ENCODE data around the gene TGM4.

TGM4 gene

DNA sequence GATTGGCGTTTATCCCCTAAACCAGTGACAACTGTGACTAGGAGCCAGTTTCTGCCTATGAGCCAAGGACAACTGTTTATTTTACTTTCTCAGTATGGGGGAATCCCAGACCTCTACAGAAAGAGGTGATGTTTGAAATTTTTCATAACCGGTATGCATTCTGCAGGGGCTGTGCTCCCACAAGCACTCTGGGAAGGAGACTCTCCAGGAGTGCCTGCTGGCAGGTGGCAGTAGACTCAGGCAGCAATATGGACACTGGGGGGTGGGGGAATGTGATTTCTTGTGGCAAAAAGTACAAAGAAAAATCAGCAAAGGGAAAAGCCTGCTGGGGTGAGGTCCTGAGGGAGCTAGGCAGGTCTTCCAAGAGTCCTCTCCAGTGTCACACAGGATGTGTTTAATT lies 5.9 kb downstream of the TGM4 start:
- no peak for DNase-seq (ENCODE audit: low read depth in 3 of 3)

DNA sequence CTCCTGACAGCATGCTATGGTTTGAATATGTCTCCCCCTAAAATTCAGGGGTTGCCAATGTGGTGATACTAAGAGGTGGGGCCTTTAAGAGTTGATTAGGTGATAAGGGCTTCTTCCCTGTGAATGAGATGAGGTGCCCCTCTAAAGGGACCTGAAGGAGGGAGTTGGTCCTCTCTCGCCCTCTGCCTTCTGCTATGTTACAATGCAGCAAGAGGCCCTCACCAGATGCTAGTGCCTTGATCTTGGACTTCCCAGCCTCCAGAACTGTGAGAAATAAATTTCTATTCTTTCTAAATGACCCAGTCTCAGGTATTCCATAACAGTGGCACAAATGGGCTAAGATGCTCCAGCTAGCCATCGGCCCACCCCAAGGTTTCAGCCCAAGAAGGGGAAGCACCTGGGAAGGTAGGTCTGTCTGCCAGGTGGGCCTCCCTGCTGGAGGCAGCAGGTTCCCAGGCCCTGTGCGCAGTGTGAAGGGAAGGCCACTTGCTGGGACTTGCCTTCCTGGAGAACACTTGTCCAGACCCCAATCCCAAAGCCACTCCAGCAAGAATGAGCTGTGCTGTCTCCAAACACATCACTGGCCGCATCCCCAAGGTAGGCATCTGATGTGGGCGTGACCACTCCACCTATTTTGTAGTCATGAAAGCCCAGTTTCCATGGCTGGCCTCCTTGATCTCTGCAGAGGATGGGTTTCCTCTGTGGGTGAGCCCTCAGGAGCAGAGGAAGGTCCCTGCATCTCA lies 9.0 kb downstream of the TGM4 start:
- no peak for DNase-seq (ENCODE audit: low read depth in 3 of 3)

DNA sequence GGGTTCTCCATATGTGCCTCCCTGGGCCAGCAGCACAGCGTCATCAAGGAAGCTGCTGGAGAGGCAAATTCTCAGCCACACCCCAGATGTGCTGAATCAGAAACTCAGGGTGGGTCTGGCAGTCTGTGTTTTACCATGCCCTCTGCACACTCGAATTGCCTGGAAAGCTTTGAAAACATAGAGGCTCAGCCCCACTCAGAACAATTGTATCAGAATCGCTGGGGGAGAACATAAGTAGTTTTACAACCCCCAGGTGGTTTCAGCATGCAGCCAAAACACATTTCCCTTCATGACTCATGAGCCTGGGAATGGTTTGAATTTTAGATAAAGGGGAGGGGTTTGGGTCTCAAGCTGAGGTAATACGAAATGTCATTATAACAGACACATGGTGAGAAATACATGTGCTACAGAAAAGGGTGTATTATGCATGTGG lies 9.6 kb downstream of the TGM4 start:
- no peak for DNase-seq (ENCODE audit: low read depth in 3 of 3)

DNA sequence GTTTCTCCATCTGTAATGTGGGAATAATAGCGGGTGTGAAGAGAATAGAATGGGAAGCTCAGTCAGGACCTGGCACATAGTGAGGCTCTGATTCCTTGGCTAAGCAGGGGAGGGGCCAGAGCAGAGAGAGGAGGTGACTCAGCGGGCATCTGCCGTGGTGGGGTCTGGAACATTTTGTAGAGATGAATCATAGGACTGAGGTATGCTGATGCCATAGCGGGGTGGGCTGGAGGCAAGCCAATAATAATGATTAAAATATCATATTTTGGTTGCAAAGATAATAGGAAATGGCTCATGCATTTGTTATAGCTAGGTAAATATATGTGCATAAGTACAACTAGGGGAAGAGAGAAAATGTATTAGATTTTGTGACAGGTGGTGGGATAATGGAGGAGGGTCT lies 11.2 kb downstream of the TGM4 start:
- no peak for DNase-seq (ENCODE audit: low read depth in 3 of 3)

DNA sequence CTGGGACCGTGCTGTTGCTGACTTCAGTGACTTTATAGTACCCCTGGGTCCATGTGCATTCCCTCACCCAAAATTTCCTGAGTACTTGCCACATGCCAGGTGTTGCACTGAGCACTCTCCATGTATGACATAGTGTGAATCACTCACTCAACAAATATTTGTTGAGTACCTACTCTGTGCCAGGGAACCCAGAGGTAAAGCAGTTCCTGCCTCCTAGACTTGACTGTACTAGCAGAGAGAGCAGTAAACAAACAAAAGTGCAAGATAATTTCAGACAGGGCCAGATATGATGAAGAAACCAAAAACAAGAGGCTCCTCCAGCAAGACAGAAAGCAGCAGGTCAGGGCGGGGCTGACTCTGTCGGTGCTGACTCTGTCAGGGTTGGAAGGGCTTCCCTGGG lies 12.2 kb downstream of the TGM4 start:
- DNase-seq (ENCODE audit: low read depth in 3 of 3) = no peak

DNA sequence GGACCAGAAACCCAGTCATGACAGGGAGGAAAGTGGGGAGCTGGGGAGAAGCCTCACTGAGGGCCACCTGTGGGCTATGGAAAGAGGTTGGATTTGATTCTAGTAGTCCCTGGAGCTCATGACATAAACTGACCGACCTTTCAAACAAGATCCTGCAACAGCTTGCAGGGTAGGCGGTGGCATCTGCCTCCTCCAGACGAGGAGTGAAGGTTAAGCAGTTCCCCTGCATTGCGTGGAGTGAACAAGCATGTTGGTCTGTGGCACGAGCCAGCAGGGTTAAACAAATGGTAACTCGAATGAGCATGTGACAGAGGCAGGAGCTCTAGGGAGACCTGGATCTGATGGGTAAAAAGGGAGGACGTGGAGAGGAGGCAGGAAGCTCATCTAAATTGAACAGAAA lies 12.7 kb downstream of the TGM4 start:
- DNase-seq (ENCODE audit: low read depth in 3 of 3) = no peak

DNA sequence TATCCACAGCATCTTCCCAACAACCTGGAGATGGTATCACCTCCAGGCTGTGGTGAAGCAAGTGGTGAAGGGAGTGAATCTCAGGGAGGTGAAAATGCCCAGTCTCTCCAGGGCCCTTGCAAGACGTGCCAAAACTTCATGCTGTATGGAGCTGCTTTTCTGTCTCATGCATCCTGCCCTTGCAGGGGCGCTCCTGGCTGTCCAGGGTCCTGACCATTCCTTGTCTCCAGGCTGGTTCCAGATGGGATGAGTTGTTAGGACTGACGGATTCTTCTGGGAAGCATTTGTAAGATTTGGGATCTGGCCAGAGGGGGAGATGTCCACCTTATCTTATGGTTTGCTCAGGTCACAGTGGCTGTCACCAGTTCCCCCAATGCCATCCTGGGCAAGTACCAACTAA lies 15.8 kb downstream of the TGM4 start:
- DNase-seq (ENCODE audit: low read depth in 3 of 3) = no peak

DNA sequence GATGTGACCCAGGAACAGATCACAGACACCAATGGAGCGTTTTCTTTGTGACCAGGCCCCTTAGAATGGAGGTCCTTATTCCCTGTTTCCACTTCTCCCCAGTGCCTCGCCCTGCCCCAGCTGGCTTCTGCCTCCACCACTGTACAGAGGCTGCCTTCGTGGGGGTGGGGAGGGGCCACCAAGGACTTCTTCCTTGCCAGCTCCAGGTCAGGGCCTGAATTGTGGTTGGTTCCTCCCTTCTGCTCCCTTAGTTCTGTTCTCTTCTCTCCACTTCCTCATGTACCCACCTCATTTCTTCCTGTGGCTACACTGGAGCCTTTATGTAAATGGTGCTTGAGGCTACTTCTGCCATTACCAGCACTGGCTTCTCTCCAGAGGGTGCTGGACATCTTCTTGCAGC lies 16.4 kb downstream of the TGM4 start:
- no peak for DNase-seq (ENCODE audit: low read depth in 3 of 3)

DNA sequence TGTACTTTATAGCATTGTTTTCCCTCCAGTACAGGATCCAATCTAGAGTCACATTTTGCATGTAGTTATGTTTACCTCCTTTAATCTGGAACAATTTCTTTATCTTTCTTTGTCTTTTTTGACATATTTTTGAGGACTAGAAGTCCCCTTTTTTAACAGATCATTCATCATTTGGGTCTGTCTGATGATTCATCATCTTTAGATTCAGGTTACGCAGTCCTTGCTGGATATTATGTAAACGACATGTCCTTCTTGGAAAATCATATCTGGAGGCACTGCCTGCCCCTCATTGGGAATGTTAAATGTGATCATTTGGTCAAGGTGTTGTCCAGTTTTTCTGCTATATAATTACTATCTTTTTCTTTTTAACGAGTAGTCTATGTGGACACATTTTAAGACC lies 18.3 kb downstream of the TGM4 start:
- DNase-seq (ENCODE audit: low read depth in 3 of 3) = no peak

DNA sequence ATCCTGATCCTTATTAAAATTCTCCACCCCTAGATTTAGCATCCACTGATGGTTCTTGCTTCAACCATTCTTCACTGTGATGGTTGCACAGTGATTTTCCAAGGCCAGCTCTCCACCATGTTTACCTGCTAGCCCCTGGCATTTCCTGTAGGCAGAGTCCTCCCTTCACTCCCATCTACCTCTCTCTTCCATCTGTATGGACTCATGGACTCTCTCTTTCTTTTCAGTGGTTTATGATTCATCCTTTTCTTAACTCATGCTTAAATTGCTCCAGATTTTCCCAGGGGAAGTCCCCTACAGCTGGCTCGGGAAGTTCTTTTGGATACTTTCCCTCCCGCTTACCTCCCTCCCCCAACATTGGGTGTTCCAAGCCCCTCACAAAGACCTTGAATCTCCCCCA lies 18.7 kb downstream of the TGM4 start:
- DNase-seq (ENCODE audit: low read depth in 3 of 3) = no peak

DNA sequence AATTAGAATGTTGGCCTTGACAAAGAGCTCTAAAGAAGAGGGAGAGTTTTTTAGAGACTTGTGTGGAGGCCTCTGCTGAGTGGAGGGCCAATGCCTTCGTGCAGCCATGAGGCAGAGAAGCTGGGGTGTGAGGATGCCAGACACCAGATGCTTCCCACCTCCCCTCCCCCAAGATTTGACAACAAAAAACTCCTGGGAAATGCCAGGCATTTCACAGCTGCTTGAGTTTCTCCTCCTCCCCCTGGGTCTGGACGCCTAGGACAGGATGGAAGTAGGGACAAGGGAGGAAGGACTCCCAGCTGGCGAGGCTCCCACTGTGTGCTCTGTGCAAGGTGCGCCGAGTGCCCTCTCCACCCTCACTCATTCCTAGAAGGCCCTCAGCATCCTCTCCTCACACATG lies 20.1 kb downstream of the TGM4 start:
- no peak for DNase-seq (ENCODE audit: low read depth in 3 of 3)

DNA sequence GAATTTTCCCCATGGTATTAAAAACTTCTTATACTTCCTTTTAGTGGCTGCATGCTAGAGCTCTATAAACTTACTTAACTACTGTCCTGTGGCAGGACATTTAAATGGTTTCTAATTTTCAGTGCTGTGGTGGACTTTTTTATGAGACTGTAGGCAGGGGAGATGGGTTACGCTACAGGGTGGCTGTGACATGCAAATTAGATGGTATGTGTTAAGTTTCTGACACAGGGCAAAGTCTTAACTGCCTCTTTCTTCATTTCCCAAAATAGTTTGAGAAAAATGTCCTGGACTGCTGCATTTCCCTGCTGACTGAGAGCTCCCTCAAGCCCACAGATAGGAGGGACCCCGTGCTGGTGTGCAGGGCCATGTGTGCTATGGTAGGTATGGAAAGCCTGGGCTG lies 22.0 kb downstream of the TGM4 start:
- no peak for DNase-seq (ENCODE audit: low read depth in 3 of 3)

DNA sequence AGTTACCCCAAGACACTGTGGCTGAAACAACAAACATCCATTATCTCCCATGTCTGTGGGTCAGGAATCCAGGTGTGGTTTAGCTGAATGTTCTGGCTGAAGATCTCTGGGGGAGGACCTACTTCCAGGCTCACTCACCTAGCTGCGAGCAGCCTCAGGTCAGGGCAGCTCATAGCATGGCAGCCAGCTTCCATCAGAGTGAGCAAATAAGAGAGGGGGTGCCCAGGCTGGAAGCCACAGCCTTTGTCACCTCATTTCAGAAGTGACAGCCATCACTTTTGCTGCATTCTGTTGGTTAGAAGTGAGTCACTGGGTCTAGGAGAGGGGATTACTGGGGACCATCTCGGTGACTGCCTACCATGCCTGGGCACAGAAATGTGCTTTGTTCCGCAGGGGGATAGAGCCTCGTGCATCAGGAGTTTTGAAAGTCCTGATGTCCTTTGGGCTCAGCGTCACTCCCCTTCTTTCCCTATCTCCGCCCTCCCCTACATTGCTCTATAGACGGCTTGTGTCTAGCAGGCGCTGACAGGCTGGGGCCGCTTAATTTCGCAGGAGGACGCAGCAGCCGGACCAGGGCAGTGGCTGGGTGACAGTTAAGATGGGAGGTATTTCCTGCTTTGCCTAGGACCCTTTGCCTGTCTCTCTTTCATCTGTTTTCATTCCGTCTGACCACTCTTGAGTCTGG lies 25.4 kb downstream of the TGM4 start:
- DNase-seq (ENCODE audit: low read depth in 3 of 3) = no peak

DNA sequence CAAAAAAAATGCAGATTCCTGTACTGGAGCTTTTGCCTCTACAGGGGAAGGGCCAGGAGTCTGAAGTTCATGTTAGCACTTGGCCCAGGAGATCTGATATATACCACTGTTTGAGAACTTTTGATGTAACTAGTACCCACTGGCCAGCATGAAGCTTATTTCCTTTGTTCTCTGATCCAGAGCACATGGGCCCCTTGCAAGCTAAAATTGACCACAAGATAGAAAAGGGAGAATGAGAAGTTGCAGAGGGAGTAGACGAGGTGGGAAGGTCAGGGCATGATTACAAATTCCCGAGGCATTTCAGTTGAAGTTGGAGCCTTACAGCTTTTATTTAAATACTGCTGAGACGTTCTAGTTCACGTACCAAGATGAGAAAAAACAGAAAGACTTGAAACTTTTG lies 28.2 kb downstream of the TGM4 start:
- DNase-seq (ENCODE audit: low read depth in 3 of 3) = no peak

DNA sequence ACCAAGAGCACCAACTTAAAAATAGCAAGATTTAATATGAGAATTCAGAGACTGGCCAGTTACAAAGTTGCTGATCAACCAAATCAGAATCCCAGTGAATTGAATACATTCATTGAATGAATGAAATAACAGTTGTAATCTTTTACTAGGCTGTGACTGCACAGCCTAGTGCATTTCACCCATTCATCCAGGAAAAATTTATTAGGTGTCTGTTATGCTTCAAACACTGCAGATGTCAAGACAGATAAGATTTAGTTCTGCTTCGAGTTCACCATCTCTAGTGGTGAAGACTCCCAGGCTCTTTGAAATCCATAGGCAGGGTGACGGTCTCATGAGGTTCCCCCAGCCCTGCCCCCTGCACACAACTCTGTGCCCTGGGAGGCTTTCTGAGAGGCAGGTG lies 28.9 kb downstream of the TGM4 start:
- DNase-seq (ENCODE audit: low read depth in 3 of 3) = no peak

DNA sequence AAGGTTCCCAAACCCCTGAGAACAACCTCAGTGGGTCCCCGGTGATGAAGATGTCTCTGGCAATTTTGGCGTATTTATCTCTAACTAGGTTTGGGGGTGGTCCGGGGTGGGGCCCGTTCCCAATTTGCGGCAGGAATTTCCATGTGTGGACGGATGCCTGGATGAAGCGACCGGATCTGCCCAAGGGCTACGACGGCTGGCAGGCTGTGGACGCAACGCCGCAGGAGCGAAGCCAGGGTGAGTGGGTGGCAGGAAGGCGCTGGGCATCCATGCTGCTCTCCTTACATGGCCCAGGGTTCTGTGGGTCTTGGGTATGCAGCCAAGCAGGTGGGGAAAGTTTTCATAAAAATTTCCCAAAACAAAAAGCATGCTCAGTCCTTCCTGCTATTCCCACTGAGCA lies 29.3 kb downstream of the TGM4 start:
- DNase-seq (ENCODE audit: low read depth in 3 of 3) = no peak

DNA sequence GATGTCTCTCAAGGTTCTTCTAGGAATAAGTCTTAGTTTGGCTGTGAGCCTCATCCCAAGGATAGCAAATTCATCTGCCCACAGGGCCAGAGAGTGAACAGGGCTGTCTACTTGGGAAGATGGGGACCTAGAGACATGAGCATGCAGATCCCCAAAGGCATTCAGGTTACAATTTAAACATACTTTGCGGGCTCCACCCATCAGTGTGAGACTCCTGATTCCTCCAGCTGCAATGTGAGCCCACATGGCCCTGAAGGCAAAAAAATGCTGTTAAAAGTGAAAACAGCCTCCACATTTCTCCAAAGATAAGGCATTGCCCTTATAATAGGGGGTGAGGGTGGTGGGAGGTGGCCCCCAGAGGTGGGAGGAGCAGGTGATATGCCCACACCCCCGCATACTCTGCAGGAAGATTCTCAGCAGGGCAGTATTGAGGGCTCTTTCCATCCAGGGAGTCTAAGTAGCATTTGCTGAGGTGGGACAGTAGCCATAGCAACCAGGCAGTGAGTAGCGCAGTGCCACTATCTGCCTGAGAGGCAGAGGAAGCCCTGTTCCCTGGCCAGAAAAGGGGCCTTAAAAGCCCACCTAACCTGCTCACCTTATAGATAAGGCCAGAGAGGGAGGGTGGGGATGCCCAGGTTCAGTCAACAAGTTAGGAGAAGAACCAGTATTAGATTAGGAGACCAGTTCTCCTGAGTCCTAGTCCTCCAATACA lies 31.2 kb downstream of the TGM4 start:
- DNase-seq (ENCODE audit: low read depth in 3 of 3) = no peak

DNA sequence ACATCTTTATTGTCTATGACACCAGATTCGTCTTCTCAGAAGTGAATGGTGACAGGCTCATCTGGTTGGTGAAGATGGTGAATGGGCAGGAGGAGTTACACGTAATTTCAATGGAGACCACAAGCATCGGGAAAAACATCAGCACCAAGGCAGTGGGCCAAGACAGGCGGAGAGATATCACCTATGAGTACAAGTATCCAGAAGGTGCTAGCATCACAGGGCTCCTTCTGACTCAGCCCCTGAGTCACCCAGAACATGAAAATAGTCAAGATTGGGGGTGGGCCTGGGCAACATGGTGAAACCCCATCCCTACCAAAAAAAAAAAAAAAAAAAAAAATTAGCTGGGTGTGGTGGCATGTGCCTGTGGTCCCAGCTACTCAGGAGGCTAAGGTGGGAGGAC lies 32.6 kb downstream of the TGM4 start:
- peak in 2 of 3 donors; percentile 6 to 15 for DNase-seq (ENCODE audit: low read depth in 3 of 3)

DNA sequence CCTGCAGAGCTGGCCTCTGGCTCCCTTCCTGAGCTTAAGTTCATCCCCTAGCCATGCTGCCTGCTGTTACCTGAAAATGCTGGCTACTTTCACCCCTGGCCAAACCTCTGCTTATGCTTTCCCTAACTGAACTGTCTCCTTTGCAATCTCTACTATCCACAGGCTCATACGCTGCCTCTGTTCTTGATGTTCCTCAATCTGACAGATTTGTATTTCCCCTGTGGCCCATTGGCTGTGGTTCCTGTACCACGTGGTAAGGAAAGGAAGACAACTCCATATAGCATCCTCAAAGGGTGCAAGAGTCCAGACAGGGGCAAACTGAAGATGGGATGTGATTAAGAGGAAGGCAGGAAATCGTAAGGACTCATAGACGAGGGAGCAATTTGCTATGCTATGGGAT lies 33.2 kb downstream of the TGM4 start:
- no peak for DNase-seq (ENCODE audit: low read depth in 3 of 3)

DNA sequence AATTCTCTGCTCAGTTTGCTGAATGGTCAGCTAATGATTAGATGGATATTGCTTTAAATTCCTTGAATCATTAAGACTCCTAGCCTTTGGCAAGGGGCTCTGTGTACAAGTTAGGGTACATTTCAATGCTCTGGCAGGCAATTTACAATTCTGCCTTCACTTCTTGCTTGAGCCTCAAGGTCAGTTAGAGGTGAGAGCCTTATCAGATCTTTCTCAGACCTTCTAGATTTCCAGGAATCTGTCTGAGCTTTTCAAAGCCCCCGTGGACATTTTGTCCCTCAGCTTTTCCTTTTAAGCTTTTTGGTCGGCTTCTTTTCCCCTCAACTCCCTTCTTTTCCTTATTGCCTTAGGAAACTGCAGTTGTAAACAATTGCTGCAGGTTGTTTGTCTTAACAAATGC lies 34.7 kb downstream of the TGM4 start:
- no peak for DNase-seq (ENCODE audit: low read depth in 3 of 3)

DNA sequence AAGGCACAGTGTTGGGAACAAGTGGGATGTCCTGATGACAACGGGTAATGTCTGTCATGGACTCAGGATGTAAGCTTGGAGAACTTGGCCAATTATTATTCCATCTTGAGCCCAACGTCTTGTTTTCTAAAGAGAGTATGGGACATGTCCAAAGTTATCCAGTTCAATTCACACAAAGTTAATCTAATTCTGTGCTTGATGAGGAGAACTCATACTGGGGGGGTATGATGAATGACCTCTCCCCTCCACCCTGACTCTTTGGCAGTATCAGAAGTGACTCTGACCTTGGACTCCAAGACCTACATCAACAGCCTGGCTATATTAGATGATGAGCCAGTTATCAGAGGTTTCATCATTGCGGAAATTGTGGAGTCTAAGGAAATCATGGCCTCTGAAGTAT lies 36.3 kb downstream of the TGM4 start:
- no peak for DNase-seq (ENCODE audit: low read depth in 3 of 3)

DNA sequence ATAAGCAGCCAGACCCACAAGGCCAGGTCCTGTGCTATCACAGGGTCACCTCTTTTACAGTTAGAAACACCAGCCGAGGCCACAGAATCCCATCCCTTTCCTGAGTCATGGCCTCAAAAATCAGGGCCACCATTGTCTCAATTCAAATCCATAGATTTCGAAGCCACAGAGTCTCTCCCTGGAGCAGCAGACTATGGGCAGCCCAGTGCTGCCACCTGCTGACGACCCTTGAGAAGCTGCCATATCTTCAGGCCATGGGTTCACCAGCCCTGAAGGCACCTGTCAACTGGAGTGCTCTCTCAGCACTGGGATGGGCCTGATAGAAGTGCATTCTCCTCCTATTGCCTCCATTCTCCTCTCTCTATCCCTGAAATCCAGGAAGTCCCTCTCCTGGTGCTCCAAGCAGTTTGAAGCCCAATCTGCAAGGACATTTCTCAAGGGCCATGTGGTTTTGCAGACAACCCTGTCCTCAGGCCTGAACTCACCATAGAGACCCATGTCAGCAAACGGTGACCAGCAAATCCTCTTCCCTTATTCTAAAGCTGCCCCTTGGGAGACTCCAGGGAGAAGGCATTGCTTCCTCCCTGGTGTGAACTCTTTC lies 39.6 kb downstream of the TGM4 start:
- DNase-seq (ENCODE audit: low read depth in 3 of 3) = peak; percentile 9 to 54 (median 30)

DNA sequence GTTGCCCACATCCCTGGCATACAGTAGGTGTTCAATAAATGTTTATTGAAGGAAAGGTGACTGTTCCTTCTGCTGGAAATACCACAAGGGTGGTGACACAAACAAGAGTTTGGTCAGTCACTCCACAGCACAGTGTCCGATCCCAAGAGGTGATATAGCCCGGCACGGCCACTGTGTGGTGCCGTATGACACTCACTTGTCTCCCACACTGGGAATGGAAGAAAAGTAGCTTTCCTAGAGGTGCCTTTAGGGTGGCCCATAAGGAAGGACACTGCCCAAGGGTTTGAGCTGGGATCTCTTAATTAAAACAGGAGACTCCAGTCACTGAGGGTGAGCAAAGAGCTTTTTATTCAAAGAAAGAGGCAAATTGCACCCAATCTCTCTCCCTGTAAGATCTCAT lies 40.5 kb downstream of the TGM4 start:
- DNase-seq (ENCODE audit: low read depth in 3 of 3) = no peak

All from stimulated activated CD4-positive, alpha-beta T cell treated with anti-CD3 and anti-CD28 coated beads, TNF-alpha, amount 100 ng/mL, for 48 hours (primary cell).